HepG2 (cell line): Measurements from ENCODE around the gene MAST1. TPM values are rescaled to one million over a fixed set of nuclear protein-coding genes. Genes with fewer than 3 reads are reported as not detected.

Experiments used
- ARNT ChIP-seq: fragments of 450-650 bp; IDR thresholded peaks from 2 replicates; pipeline ENCODE4 v1.6.1; 2017
- CCAR2 ChIP-seq: fragments of 200-400 bp; formaldehyde crosslinking; optimal IDR thresholded peaks from 2 replicates; pipeline ENCODE3; 2018; ENCODE audit warnings: low read depth, mild to moderate bottlenecking, low read length, moderate library complexity
- ETV6 ChIP-seq: sonication (generic); formaldehyde crosslinking; conservative IDR thresholded peaks from 2 replicates; pipeline ENCODE4 v1.4.0; 2020; ENCODE audit warnings: missing genetic modification reagents
- FOSL2 ChIP-seq: sonication (generic); formaldehyde crosslinking; IDR thresholded peaks from 2 replicates; pipeline ENCODE4 v1.4.0; 2020; ENCODE audit warnings: missing genetic modification reagents
- FOXA3 ChIP-seq: IDR thresholded peaks from 2 replicates; pipeline ENCODE4 v1.6.1; 2016; ENCODE audit warnings: missing genetic modification reagents, missing compliant biosample characterization
- HOXA3 ChIP-seq: sonication (generic); formaldehyde crosslinking; IDR thresholded peaks from 2 replicates; pipeline ENCODE4 v1.5.0; 2020; ENCODE audit warnings: missing genetic modification reagents
- MLLT10 ChIP-seq: sonication (generic); formaldehyde crosslinking; IDR thresholded peaks from 2 replicates; pipeline ENCODE4 v1.4.0; 2020; ENCODE audit warnings: missing genetic modification reagents
- MYNN ChIP-seq: sonication (generic); formaldehyde crosslinking; IDR thresholded peaks from 2 replicates; pipeline ENCODE4 v1.4.0; 2020; ENCODE audit warnings: mild to moderate bottlenecking, low read depth, missing genetic modification reagents
- NPAS2 ChIP-seq: sonication (generic); formaldehyde crosslinking; IDR thresholded peaks from 2 replicates; pipeline ENCODE4 v1.8.0; 2022; ENCODE audit warnings: mild to moderate bottlenecking, missing genetic modification reagents, borderline replicate concordance
- ZBTB7B ChIP-seq: sonication (generic); formaldehyde crosslinking; IDR thresholded peaks from 2 replicates; pipeline ENCODE4 v1.4.0; 2020; ENCODE audit warnings: missing genetic modification reagents
- ZC3H13 ChIP-seq: sonication (generic); formaldehyde crosslinking; IDR thresholded peaks from 2 replicates; pipeline ENCODE4 v1.8.1; 2023; ENCODE audit warnings: mild to moderate bottlenecking, missing genetic modification reagents, moderate library complexity
- ZNF251 ChIP-seq: sonication (generic); formaldehyde crosslinking; IDR thresholded peaks from 2 replicates; pipeline ENCODE4 v1.9.0; 2021; ENCODE audit warnings: mild to moderate bottlenecking, missing genetic modification reagents
- ZNF256 ChIP-seq: sonication (generic); formaldehyde crosslinking; conservative IDR thresholded peaks from 2 replicates; pipeline ENCODE4 v1.4.0; 2020; ENCODE audit warnings: missing genetic modification reagents
- ZNF260 ChIP-seq: sonication (generic); formaldehyde crosslinking; IDR thresholded peaks from 2 replicates; pipeline ENCODE4 v1.4.0; 2020; ENCODE audit warnings: missing genetic modification reagents, low read depth, mild to moderate bottlenecking, borderline replicate concordance
- ZNF557 ChIP-seq: sonication (generic); formaldehyde crosslinking; IDR thresholded peaks from 2 replicates; pipeline ENCODE4 v1.4.0; 2020; ENCODE audit warnings: missing genetic modification reagents
- ZNF75D ChIP-seq: sonication (generic); formaldehyde crosslinking; IDR thresholded peaks from 2 replicates; pipeline ENCODE4 v1.8.1; 2023; ENCODE audit warnings: missing genetic modification reagents, mild to moderate bottlenecking, borderline replicate concordance
- ZSCAN22 ChIP-seq: sonication (generic); formaldehyde crosslinking; IDR thresholded peaks from 2 replicates; pipeline ENCODE4 v1.4.0; 2020; ENCODE audit warnings: mild to moderate bottlenecking, missing genetic modification reagents
- polyA plus RNA-seq, 8 experiments: library from polyadenylated mRNA; depleted of rRNA in 3 of 8; stranded (reverse) in 7 of 8; unstranded in 1 of 8; fragments of >200 nt; fragmentation: Illumina TruSeq in 4 of 8; extraction: Trizol in 4 of 8; gene quantifications; 2 replicates each; pipeline versions ENCODE4 v1.2.1 to v1.2.3, GENCODE V29; 2011 to 2016; ENCODE audit warnings: low read depth in 4 of 8, missing spikeins in 1 of 8, mixed read lengths in 1 of 8; ENCODE audit not compliant: insufficient read depth in 1 of 8
- total RNA-seq, 5 experiments: library from RNA; depleted of rRNA; stranded (reverse); fragments of >200 nt; fragmentation: Illumina TruSeq; extraction: Trizol; gene quantifications; 2 replicates each; pipeline ENCODE4 v1.2.3, GENCODE V29; 2016; ENCODE audit warnings: low read depth in 1 of 5
- TF ChIP-seq, protein P1 (sequence below): sonication (generic); formaldehyde crosslinking; IDR thresholded peaks from one replicate; pipeline ENCODE4 v1.5.1; 2020; ENCODE audit warnings: mild to moderate bottlenecking, missing genetic modification reagents; ENCODE audit errors: not compliant biosample characterization
- TF ChIP-seq, protein P2 (sequence below): sonication (generic); formaldehyde crosslinking; IDR thresholded peaks from 2 replicates; pipeline ENCODE4 v1.5.1; 2020; ENCODE audit warnings: missing genetic modification reagents, mild to moderate bottlenecking, borderline replicate concordance
- TF ChIP-seq, protein P3 (sequence below): IDR thresholded peaks from 2 replicates; pipeline ENCODE4 v1.6.1; 2016; ENCODE audit warnings: low read depth, borderline replicate concordance

The MAST1 gene
- total and polyA plus RNA-seq, 2 of the 13 experiments (the other 11 are each of a cell fraction or from before 2014, with no cell fraction given) = 0.73 to 4.7 TPM

DNA sequence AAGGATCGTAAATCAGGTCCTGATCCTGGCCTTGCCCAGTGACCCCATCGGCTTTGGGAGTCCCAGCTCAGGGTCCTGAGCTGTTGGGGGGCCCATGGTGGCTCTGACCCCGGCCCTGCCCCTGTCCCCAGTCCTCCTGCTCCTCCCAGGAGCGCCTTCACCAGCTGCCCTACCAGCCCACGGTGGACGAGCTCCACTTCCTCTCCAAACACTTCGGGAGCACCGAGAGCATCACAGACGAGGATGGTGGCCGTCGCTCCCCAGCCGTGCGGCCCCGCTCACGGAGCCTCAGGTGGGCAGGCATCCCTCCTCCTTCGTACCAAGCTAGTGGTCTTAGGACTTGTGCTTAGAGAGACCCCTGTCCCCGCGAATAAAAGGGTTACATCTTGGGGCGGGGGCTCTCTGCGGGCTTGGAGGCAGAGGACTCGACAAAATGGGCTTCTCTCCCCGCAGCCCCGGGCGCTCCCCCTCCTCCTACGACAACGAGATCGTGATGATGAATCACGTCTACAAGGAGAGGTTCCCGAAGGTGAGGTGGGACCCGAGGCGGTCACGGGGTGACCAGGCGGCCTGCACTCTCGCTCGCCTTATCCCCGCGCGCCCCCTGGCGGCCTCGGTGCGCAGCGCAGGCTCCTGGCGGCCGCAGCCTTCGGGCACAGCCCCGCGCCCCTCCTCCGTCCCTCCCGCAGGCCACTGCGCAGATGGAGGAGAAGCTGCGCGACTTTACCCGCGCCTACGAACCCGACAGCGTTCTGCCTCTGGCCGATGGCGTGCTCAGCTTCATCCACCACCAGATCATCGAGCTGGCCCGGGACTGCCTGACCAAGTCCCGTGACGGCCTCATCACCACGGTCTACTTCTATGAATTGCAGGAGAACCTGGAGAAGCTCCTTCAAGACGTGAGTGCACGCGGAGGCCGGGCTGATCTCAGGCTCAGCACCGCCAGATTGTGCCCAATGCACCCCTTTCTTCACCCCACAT lies 9.1 kb downstream of the MAST1 start (continued):
- no peak for TF ChIP-seq MYNN
- TF ChIP-seq MLLT10 (CRISPR knock-in tag) = no peak
- peak; percentile 34; the same call in 1 of the 2 replicates for TF ChIP-seq ZBTB7B (CRISPR knock-in tag)
- TF ChIP-seq, protein P1, sequence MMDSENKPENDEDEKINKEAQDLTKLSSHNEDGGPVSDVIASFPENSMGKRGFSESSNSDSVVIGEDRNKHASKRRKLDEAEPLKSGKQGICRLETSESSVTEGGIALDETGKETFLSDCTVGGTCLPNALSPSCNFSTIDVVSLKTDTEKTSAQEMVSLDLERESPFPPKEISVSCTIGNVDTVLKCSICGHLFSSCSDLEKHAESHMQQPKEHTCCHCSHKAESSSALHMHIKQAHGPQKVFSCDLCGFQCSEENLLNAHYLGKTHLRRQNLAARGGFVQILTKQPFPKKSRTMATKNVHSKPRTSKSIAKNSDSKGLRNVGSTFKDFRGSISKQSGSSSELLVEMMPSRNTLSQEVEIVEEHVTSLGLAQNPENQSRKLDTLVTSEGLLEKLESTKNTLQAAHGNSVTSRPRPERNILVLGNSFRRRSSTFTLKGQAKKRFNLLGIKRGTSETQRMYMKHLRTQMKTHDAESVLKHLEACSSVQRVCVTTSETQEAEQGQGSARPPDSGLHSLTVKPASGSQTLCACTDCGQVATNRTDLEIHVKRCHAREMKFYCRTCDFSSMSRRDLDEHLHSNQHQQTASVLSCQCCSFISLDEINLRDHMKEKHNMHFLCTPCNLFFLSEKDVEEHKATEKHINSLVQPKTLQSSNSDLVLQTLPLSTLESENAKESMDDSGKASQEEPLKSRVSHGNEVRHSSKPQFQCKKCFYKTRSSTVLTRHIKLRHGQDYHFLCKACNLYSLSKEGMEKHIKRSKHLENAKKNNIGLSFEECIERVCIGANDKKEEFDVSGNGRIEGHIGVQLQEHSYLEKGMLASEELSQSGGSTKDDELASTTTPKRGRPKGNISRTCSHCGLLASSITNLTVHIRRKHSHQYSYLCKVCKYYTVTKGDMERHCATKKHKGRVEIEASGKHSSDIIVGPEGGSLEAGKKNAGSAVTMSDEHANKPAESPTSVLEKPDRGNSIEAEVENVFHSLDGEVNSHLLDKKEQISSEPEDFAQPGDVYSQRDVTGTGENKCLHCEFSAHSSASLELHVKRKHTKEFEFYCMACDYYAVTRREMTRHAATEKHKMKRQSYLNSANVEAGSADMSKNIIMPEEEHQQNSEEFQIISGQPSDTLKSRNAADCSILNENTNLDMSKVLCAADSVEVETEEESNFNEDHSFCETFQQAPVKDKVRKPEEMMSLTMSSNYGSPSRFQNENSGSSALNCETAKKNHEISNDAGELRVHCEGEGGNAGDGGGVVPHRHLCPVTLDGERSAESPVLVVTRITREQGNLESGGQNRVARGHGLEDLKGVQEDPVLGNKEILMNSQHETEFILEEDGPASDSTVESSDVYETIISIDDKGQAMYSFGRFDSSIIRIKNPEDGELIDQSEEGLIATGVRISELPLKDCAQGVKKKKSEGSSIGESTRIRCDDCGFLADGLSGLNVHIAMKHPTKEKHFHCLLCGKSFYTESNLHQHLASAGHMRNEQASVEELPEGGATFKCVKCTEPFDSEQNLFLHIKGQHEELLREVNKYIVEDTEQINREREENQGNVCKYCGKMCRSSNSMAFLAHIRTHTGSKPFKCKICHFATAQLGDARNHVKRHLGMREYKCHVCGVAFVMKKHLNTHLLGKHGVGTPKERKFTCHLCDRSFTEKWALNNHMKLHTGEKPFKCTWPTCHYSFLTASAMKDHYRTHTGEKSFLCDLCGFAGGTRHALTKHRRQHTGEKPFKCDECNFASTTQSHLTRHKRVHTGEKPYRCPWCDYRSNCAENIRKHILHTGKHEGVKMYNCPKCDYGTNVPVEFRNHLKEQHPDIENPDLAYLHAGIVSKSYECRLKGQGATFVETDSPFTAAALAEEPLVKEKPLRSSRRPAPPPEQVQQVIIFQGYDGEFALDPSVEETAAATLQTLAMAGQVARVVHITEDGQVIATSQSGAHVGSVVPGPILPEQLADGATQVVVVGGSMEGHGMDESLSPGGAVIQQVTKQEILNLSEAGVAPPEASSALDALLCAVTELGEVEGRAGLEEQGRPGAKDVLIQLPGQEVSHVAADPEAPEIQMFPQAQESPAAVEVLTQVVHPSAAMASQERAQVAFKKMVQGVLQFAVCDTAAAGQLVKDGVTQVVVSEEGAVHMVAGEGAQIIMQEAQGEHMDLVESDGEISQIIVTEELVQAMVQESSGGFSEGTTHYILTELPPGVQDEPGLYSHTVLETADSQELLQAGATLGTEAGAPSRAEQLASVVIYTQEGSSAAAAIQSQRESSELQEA = no peak
- TF ChIP-seq, protein P2, sequence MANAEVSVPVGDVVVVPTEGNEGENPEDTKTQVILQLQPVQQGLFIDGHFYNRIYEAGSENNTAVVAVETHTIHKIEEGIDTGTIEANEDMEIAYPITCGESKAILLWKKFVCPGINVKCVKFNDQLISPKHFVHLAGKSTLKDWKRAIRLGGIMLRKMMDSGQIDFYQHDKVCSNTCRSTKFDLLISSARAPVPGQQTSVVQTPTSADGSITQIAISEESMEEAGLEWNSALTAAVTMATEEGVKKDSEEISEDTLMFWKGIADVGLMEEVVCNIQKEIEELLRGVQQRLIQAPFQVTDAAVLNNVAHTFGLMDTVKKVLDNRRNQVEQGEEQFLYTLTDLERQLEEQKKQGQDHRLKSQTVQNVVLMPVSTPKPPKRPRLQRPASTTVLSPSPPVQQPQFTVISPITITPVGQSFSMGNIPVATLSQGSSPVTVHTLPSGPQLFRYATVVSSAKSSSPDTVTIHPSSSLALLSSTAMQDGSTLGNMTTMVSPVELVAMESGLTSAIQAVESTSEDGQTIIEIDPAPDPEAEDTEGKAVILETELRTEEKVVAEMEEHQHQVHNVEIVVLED = peak; percentile 59; the same call in 1 of the 2 replicates
- TF ChIP-seq ETV6 (CRISPR knock-in tag) = no peak
- no peak for TF ChIP-seq ZC3H13 (CRISPR knock-in tag)
- TF ChIP-seq ZNF260 (CRISPR knock-in tag) = no peak
- TF ChIP-seq, protein P3, sequence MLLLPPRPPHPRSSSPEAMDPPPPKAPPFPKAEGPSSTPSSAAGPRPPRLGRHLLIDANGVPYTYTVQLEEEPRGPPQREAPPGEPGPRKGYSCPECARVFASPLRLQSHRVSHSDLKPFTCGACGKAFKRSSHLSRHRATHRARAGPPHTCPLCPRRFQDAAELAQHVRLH (CRISPR knock-in tag) = no peak
- no peak for TF ChIP-seq ARNT
- TF ChIP-seq ZNF75D (CRISPR knock-in tag) = no peak
- TF ChIP-seq ZNF557 (CRISPR knock-in tag) = no peak
- TF ChIP-seq HOXA3 (CRISPR knock-in tag) = peak; percentile 58; the same call in 1 of the 2 replicates
- TF ChIP-seq ZSCAN22 (CRISPR knock-in tag) = no peak
- TF ChIP-seq FOXA3 (CRISPR knock-in tag) = no peak
- TF ChIP-seq ZNF256 (CRISPR knock-in tag) = no peak
- TF ChIP-seq ZNF251 (CRISPR knock-in tag) = no peak
- TF ChIP-seq CCAR2 = no peak
- TF ChIP-seq FOSL2 (CRISPR knock-in tag) = peak; percentile 21; the same call in 1 of the 2 replicates
- no peak for TF ChIP-seq NPAS2 (CRISPR knock-in tag)
